Mesenchymal stem cell (in vitro differentiated cells and primary cell): ENCODE measurements around the gene NAA15. TPM values are rescaled to one million over a fixed set of nuclear protein-coding genes. Genes with fewer than 3 reads are reported as not detected.
"Not testable (repeated sequence)": the region's sequence is repeated elsewhere in the genome, so short reads cannot be mapped to it uniquely, and the experiment has no call there.

Experiments
- DNase-seq: peaks from one replicate; pipeline ENCODE4 v3.0.0-alpha.2; 2013
- H2AFZ ChIP-seq: one replicate; pipeline ENCODE4 v1.6.1; 2013; ENCODE audit warnings: low read depth, mild to moderate bottlenecking, control low read depth, inconsistent platforms, low read length, moderate library complexity
- H2AK5ac ChIP-seq: 2 replicates; pipeline ENCODE4 v1.6.1; 2013; ENCODE audit warnings: low read length, moderate library complexity, mild to moderate bottlenecking, inconsistent platforms; ENCODE audit not compliant: severe bottlenecking
- H2BK120ac ChIP-seq: one replicate; pipeline ENCODE4 v1.6.1; 2013; ENCODE audit warnings: low read depth, mild to moderate bottlenecking, inconsistent platforms, low read length, moderate library complexity
- H2BK12ac ChIP-seq, 2 experiments: one replicate each; pipeline ENCODE4 v1.6.1; 2013; ENCODE audit warnings: inconsistent platforms in 2 of 2, low read length in 2 of 2, mild to moderate bottlenecking in 2 of 2, moderate library complexity in 2 of 2, control low read depth in 1 of 2
- H2BK15ac ChIP-seq: one replicate; pipeline ENCODE4 v1.6.1; 2013; ENCODE audit warnings: mild to moderate bottlenecking, low read depth, inconsistent platforms; ENCODE audit not compliant: poor library complexity, severe bottlenecking
- H2BK5ac ChIP-seq: 2 replicates; pipeline ENCODE4 v1.6.1; 2013; ENCODE audit warnings: low read depth, mild to moderate bottlenecking, low read length, control low read depth, inconsistent platforms; ENCODE audit not compliant: poor library complexity, severe bottlenecking
- H3K14ac ChIP-seq, 2 experiments: one replicate each; pipeline ENCODE4 v1.6.1; 2013; ENCODE audit warnings: inconsistent platforms in 2 of 2, low read length in 2 of 2, control low read depth in 1 of 2, mild to moderate bottlenecking in 1 of 2, moderate library complexity in 1 of 2
- H3K18ac ChIP-seq, 2 experiments: one replicate each; pipeline ENCODE4 v1.6.1; 2013; ENCODE audit warnings: inconsistent platforms in 2 of 2, low read length in 2 of 2, control low read depth in 1 of 2, low read depth in 1 of 2, mild to moderate bottlenecking in 1 of 2
- H3K23ac ChIP-seq, 2 experiments: one replicate each; pipeline ENCODE4 v1.6.1; 2013; ENCODE audit warnings: inconsistent platforms in 2 of 2, low read length in 2 of 2, mild to moderate bottlenecking in 2 of 2, moderate library complexity in 2 of 2, control low read depth in 1 of 2
- H3K27ac ChIP-seq: 2 replicates; pipeline ENCODE4 v1.5.1; 2013; ENCODE audit warnings: mild to moderate bottlenecking, moderate library complexity, low read length, control low read depth, inconsistent platforms; ENCODE audit not compliant: poor library complexity, severe bottlenecking
- H3K27me3 ChIP-seq, 2 experiments: 2 replicates each; pipeline versions ENCODE4 v1.6.1 to v1.7.0; 2013; ENCODE audit warnings: low read length in 2 of 2, mild to moderate bottlenecking in 2 of 2, moderate library complexity in 2 of 2, control low read depth in 1 of 2, inconsistent platforms in 1 of 2; ENCODE audit not compliant: control insufficient read depth in 1 of 2, insufficient read depth in 1 of 2
- H3K36me3 ChIP-seq, 2 experiments: 2 replicates each; pipeline versions ENCODE4 v1.6.1 to v1.7.0; 2013; ENCODE audit warnings: low read length in 2 of 2, control low read depth in 1 of 2, inconsistent platforms in 1 of 2, low read depth in 1 of 2, mild to moderate bottlenecking in 1 of 2; ENCODE audit not compliant: insufficient read depth in 2 of 2, control insufficient read depth in 1 of 2
- H3K4ac ChIP-seq, 2 experiments: one replicate each; pipeline ENCODE4 v1.6.1; 2013; ENCODE audit warnings: inconsistent platforms in 2 of 2, low read length in 2 of 2, mild to moderate bottlenecking in 2 of 2, moderate library complexity in 2 of 2, control low read depth in 1 of 2, low read depth in 1 of 2
- H3K4me1 ChIP-seq: 2 replicates; pipeline ENCODE4 v1.6.1; 2013; ENCODE audit warnings: low read depth, low read length, control low read depth; ENCODE audit not compliant: control insufficient read depth, insufficient read depth
- H3K4me2 ChIP-seq: 2 replicates; pipeline ENCODE4 v1.6.1; 2013; ENCODE audit warnings: low read length, mild to moderate bottlenecking, inconsistent platforms; ENCODE audit not compliant: poor library complexity, severe bottlenecking
- H3K4me3 ChIP-seq, 2 experiments: 2 replicates each; pipeline versions ENCODE4 v1.5.1 to v1.7.0; 2013; ENCODE audit warnings: low read length in 2 of 2, mild to moderate bottlenecking in 2 of 2, control low read depth in 1 of 2, low read depth in 1 of 2; ENCODE audit not compliant: insufficient read depth in 1 of 2
- H3K79me1 ChIP-seq: replicated peaks from 2 replicates; pipeline ENCODE4 v1.6.1; 2013; ENCODE audit warnings: mild to moderate bottlenecking, control low read depth, low read length, inconsistent platforms; ENCODE audit not compliant: poor library complexity, severe bottlenecking
- H3K9ac ChIP-seq: 2 replicates; pipeline ENCODE4 v1.7.0; 2013; ENCODE audit warnings: mild to moderate bottlenecking, low read length, moderate library complexity
- H3K9me3 ChIP-seq: 2 replicates; pipeline ENCODE4 v1.7.0; 2013; ENCODE audit warnings: mild to moderate bottlenecking, low read length; ENCODE audit not compliant: control insufficient read depth
- H4K8ac ChIP-seq: one replicate; pipeline ENCODE4 v1.6.1; 2013; ENCODE audit warnings: inconsistent platforms, mild to moderate bottlenecking, low read length, moderate library complexity
- H4K91ac ChIP-seq: one replicate; pipeline ENCODE4 v1.6.1; 2013; ENCODE audit warnings: mild to moderate bottlenecking, low read length, inconsistent platforms
- WGBS: methylation state at CpG from one replicate; pipeline ENCODE4 v1.1.7; 2013; ENCODE audit warnings: mixed read lengths; 5-methylcytosine and 5-hydroxymethylcytosine counted together
- polyA plus RNA-seq, 2 experiments: library from polyadenylated mRNA; stranded (reverse); fragments of 200-250 nt; gene quantifications; one replicate each; pipeline ENCODE4 v1.2.3, GENCODE V29; 2013

Gene NAA15
- polyA plus RNA-seq (2013, experiment 1 of 2) = 16.2 TPM
- polyA plus RNA-seq (2013, experiment 2 of 2) = 16.5 TPM

DNA sequence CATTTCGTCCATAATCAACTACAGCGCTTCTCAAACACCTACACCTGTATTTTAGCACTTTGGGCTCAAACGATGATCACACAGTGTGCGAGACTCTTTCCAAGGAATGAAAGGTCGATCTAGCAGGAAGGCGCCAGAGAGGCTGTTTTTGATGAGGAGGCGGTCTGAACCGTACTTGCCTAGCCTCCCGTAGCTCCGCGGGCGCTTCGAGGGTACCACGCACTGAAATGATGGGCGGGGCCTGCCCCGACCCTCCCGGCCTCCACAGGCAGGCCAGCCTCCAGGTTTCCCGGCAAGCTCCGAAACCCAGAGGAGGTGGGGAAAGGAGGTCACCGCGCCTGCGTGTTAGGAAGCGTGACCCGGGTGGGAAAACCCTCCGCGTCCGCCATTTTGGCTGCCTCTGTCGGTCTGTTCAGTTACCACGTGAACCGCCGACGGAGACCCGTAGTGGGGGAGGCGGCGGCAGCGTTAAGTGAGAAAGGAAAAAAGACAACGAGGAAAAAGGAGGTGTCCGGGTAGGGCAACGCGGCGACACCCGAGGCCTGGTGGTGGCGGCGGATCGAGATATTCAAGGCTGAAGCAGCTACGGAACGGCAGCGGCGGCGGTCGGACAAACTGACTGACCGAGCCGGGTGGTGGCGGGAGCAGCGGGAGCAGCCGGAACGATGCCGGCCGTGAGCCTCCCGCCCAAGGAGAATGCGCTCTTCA, at the start of gene NAA15:
TSS of gene NAA15 (plus strand) at position 393 of the 708 bp plus-strand sequence. CDS start at position 666, 273 bp downstream.
- H3K27me3 ChIP-seq = no peaks in the 10 kb centered on the region
- H2BK5ac ChIP-seq = peak within 1 kb of the TSS; percentile 3
- H3K23ac ChIP-seq = peak within 1 kb of the TSS in 1 of 2 experiments; percentile 84
- H4K8ac ChIP-seq = peak within 1 kb of the TSS; percentile 91
- H2AFZ ChIP-seq = peak within 1 kb of the TSS; percentile 66
- H2BK12ac ChIP-seq = peak within 1 kb of the TSS in 1 of 2 experiments; percentile 64
- under 1% methylated on average over 60 of the region's 61 CpGs for WGBS
- no peaks in the 10 kb centered on the region for H3K9me3 ChIP-seq
- peak within 1 kb of the TSS; percentile 6 for H2BK15ac ChIP-seq
- peaks cover 8 to 9% of the 10 kb centered on the region in 2 experiments for H3K36me3 ChIP-seq
- peak within 1 kb of the TSS; percentile 87 to 90 for H3K4me3 ChIP-seq
- H3K4me2 ChIP-seq = peak within 1 kb of the TSS; percentile 89
- H3K4ac ChIP-seq = peak within 1 kb of the TSS; percentile 62 to 95
- peak within 1 kb of the TSS; percentile 73 for H4K91ac ChIP-seq
- peak within 1 kb of the TSS in 1 of 2 experiments; percentile 97 for H3K14ac ChIP-seq
- no peak within 1 kb of the TSS for H2AK5ac ChIP-seq
- H3K4me1 ChIP-seq = peaks cover 3% of the 10 kb centered on the region
- peak within 1 kb of the TSS; percentile 91 for H3K27ac ChIP-seq
- H3K18ac ChIP-seq = peak within 1 kb of the TSS; percentile 88 to 94
- H2BK120ac ChIP-seq = peak within 1 kb of the TSS; percentile 71
- peaks cover 5% of the 10 kb centered on the region for H3K79me1 ChIP-seq
- DNase-seq = peak; percentile 98
- H3K9ac ChIP-seq = peak within 1 kb of the TSS; percentile 94

DNA sequence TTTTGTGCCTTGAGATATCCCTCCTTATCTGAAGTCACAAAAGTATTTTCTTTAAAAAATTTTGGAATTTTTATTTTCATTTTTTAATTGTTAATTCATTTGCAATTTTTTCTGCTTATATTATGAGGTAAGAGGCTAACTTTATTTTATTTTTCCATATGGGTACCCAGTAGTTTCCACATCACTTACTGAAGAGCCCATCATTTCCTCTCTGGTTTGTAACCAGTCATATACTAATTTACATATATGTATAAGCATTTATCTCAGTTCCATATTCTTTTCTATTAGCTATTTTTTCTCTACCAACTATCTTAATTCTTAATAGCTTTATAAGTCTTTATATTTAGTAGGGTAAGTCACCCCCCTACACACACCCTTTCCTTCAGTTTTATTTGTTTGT, 48.3 kb upstream of the NAA15 start:
- Histone ChIP-seq H2BK5ac (no peak overlapping the region), H3K9me3 (no peaks in the 10 kb centered on the region), H3K4me2 (no peak overlapping the region), H3K18ac (no peak overlapping the region), H3K23ac (no peak overlapping the region), H3K27me3 (no peaks in the 10 kb centered on the region), H4K8ac (no peak overlapping the region), H2BK12ac (no peak overlapping the region), H2BK120ac (no peak overlapping the region), H3K79me1 (no peaks in the 10 kb centered on the region), H3K36me3 (no peaks in the 10 kb centered on the region), H3K9ac (no peak overlapping the region), H3K27ac (no peak overlapping the region), H4K91ac (no peak overlapping the region), H3K4me1 (peaks cover 2% of the 10 kb centered on the region), H2AFZ (no peak overlapping the region), H2AK5ac (no peak overlapping the region), H3K14ac (no peak overlapping the region), H2BK15ac (no peak overlapping the region), H3K4ac (no peak overlapping the region), H3K4me3 (no peak overlapping the region)
- no peak for DNase-seq

DNA sequence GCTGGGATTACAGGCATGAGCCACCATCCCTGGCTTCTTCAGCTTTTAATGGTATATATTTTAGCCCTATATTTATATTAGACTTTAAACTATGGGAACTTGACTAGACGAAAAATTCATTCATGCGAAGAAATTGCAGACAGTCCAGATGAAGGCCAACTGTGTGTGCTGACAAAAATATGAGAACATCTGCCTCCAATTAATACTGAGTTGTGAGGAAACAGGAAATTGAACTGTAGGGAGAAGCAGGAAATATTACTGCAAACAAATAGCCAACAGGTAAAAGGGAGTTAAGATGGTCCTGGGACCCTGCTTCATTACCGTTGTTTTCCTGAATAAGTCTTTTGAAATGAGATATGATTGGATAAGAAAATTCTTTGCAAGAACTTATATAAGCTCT, 47.6 kb upstream of the NAA15 start:
- Histone ChIP-seq H4K91ac (no peak overlapping the region), H3K4me1 (peaks cover 2% of the 10 kb centered on the region), H2BK15ac (no peak overlapping the region), H3K27ac (no peak overlapping the region), H3K23ac (no peak overlapping the region), H2AK5ac (no peak overlapping the region), H2BK12ac (no peak overlapping the region), H3K36me3 (no peaks in the 10 kb centered on the region), H3K4ac (no peak overlapping the region), H3K18ac (no peak overlapping the region), H3K4me3 (no peak overlapping the region), H3K4me2 (no peak overlapping the region), H3K14ac (no peak overlapping the region), H2BK5ac (no peak overlapping the region), H3K79me1 (no peaks in the 10 kb centered on the region), H2AFZ (no peak overlapping the region), H4K8ac (no peak overlapping the region), H3K9ac (no peak overlapping the region), H2BK120ac (no peak overlapping the region), H3K9me3 (no peaks in the 10 kb centered on the region), H3K27me3 (no peaks in the 10 kb centered on the region)
- 96% methylated on average over 2 of the region's 3 CpGs for WGBS
- no peak for DNase-seq

DNA sequence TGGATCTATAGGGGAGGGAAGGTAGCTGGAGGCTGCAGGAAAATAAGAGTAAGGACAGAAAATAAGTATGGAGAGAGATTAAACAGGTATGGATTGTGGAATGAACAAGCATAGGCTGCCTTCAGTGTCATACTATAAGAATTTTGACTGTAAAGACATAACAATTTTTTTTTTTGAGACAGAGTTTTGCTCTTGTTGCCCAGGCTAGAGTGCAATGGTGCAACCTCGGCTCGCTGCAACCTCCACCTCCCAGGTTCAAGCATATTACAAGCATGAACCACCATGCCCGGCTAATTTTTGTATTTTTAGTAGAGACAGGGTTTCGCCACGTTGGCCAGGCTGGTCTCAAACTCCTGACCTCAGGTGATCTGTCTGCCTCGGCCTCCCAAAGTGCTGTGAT, 45.7 kb upstream of the NAA15 start:
- Histone ChIP-seq H2AK5ac (peak overlapping the region; percentile 53), H3K27ac (peak overlapping the region; percentile 61)
- H3K23ac ChIP-seq, H3K9me3 ChIP-seq, H2AFZ ChIP-seq, H3K79me1 ChIP-seq, H2BK15ac ChIP-seq, H2BK12ac ChIP-seq, H3K4me3 ChIP-seq, H3K4me2 ChIP-seq, H3K4ac ChIP-seq, H2BK120ac ChIP-seq, H3K18ac ChIP-seq, H3K14ac ChIP-seq, DNase-seq, H3K27me3 ChIP-seq, H3K9ac ChIP-seq, H4K91ac ChIP-seq, H2BK5ac ChIP-seq, H3K4me1 ChIP-seq, H4K8ac ChIP-seq, H3K36me3 ChIP-seq: not testable (repeated sequence)
- 94% methylated on average over 6 of the region's 6 CpGs for WGBS
